NCI-H146 treated with DMSO at 0.1 percent for 48 hours (cell line): Measurements from ENCODE around the gene RELA.
"Not testable (repeated sequence)": the region's sequence is repeated elsewhere in the genome, so short reads cannot be mapped to it uniquely, and the experiment has no call there.

ENCODE experiments used
- DNase-seq: peaks from one replicate; lab custom pipeline; 2025; ENCODE audit not compliant: unreplicated experiment; lab: John Stamatoyannopoulos, UW

The RELA gene

DNA sequence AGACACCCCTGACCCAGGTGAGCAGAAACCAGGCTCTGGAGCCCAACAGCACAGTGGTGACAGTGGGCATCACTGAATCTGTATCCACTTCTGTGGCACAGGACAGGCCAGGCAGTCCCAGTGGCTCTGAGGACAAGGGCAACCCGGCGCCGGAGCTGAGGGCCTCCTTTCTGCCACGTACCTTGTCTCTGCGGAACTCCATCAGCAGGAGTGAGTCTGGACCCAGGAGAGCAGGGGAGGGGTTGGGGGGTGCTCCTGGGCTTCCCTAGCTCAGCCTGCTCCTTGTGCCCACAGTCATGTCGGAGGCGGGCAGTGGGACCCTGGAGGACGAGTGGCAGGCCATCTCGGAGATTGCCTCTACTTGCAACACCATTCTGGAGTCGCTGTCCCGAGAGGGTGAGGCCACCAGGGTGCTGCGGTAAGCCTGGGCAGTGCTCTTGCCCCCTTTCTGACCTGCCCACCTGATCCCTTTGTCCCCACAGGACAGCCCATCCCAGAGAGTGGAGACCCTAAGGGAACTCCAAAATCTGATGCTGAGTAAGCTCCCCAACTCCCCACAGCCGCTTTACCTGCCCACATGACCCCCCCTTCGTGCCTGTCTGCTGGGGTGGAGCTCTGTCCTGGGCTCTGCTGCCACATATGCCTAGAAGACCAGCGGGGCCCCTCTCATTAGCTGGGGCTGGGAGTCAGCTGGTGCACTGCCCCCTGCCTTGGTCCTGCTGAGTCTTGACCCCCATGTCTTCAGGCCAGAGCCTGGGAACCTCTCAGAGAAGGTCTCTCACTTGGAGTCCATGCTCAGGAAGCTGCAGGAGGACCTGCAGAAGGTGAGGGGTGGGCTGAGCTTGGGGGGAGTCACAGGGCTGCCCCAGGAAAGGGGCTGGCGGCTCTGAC, 12.8 kb downstream of the RELA start:
- no peak for DNase-seq

DNA sequence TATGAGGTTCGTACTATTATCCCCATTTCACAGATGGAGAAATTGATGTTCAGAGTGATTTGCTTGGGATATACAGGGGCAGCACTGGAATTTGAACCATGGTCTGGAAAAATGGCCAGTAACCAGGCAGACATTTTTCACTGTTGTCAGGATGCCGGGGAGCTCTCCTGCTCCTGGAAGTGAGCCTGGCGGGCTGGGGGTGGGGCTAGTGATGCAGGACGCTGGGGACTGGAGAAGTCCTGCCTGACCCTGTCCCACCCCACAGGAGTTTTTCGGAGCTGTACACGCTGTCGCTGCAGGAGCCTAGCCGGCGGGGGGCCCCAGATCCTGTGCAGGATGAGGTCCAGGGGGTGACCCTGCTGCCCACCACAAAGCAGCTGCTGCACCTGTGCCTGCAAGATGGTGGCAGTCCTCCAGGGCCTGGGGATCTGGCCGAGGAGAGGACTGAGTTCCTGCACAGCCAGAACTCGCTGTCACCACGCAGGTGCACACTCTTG, 13.7 kb downstream of the RELA start:
- DNase-seq = no peak

DNA sequence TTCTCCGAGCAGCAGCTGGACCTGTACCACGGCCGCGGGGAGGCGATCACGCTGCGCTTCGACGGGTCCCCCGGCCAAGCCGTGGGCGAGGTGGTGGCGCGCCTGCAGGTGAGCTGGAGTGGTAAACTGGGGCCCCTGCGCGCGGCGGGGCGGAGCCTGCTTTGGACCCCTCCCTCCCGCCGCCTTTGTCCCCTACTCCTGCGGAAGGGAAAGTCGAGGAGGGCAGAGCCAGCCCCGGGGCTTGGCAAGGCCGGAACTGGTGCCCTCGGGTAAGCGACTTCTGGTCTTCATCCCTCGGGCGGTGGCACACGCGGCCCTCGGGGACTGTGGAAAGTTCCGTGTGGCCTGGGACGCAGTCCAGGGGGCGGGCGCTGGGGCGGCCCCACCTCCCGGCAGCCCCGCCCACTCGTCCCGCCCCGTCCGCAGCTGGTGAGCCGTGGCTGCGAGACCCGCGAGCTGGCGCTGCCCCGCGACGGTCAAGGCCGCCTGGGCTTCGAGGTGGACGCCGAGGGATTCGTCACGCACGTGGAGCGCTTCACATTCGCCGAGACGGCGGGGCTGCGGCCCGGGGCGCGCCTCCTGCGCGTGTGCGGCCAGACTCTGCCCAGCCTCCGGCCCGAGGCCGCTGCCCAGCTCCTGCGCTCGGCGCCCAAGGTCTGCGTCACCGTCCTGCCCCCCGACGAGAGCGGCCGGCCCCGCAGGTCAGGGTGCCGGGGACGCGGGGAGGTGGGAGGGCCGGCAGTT, 15.6 kb downstream of the RELA start:
- no peak for DNase-seq

DNA sequence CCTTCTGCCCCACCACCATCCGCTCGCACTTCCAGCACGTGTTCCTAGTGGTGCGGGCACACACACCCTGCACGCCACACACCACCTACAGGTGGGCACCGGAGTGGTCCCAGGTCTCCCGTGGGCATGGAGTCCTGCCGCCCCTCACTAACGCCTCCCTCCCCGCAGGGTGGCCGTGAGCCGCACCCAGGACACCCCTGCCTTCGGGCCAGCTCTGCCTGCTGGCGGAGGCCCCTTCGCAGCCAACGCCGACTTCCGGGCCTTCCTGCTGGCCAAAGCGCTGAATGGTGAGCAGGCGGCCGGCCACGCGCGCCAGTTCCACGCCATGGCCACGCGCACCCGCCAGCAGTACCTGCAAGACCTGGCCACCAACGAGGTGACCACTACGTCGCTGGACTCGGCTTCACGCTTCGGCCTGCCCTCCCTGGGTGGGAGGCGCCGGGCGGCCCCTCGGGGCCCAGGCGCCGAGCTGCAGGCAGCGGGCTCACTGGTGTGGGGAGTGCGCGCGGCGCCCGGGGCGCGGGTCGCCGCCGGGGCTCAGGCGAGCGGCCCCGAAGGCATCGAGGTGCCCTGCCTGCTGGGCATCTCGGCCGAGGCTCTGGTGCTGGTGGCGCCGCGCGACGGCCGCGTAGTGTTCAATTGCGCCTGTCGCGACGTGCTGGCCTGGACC, 16.3 kb downstream of the RELA start:
- no peak for DNase-seq

DNA sequence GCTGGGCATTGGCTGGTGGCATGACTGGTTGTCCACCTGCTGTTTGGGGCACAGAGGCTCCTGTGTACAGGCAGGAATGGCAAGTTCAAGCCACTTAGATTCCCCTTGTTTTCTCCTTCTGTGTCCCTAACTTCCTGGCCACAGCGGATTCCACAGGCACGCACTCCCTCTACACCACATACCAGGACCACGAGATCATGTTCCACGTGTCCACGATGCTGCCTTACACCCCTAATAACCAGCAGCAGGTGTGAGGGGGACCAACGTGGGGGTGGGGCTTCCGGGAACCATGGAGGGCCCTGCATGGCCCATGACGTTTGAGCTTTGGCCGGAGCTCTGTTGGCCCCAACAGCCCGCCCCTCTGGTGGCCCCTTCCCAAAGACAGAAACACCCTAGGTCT, 17.0 kb downstream of the RELA start:
- DNase-seq = no peak

DNA sequence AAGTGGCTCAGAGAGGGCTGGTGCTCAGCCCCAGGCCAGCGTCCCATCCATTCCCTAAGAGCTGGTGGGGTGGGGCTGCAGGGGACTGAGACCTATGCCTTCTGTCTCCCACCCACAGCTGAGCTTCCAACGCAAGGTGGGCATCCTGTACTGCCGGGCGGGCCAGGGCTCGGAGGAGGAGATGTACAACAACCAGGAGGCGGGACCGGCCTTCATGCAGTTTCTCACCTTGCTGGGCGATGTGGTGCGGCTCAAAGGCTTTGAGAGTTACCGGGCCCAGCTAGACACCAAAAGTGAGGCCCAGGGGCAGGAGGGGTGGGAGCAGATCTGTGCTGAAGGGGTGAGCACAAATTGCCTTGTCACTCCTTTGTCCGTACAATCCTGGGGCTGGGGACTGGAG, 17.9 kb downstream of the RELA start:
- no peak for DNase-seq

DNA sequence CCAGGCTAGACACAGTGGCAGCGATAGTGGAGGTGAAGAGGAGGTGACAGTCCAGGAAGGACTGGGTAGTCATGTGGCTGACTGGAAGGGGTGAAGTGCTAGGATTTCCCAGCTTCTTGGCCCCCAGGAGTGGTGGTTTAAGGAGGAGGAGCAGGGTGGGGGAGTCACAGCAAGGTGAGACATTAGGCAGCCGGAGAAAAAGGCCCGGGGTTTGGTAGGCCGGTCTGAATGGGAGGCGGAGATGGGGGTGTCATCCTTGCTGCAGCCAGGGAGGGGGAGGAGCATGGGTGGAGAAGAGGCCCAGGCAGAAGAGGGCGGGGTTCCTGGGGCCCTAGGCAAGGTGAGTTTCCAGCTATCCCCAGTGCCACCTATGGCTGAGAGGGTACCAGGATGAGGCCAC, 18.7 kb downstream of the RELA start:
- DNase-seq = no peak

DNA sequence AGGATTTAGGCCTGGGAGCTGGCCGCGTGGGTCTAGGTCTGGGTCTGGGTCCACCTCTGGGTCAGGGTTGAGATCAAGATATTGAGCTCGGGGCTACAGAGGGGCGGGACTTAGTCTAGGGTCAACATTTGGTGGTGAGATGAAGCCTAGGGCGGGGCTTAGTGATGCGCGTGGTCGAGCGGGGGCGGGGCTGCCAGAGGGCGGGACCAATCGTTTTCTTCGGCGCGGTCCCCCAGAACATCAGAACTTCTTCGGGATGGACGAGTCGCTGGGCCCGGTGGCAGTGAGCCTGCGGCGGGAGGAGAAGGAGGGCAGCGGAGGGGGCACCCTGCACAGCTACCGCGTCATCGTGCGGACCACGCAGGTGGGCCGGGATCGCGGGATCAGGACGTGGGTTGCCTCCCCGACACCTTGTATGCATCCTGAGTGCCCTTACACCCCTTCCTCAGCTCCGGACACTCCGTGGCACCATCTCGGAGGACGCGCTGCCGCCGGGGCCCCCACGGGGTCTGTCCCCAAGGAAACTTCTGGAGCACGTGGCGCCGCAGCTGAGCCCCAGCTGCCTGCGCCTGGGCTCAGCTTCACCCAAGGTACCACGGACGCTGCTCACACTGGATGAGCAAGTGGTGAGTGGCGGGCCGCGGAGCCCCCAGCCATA, 20.6 kb downstream of the RELA start:
- DNase-seq = no peak

DNA sequence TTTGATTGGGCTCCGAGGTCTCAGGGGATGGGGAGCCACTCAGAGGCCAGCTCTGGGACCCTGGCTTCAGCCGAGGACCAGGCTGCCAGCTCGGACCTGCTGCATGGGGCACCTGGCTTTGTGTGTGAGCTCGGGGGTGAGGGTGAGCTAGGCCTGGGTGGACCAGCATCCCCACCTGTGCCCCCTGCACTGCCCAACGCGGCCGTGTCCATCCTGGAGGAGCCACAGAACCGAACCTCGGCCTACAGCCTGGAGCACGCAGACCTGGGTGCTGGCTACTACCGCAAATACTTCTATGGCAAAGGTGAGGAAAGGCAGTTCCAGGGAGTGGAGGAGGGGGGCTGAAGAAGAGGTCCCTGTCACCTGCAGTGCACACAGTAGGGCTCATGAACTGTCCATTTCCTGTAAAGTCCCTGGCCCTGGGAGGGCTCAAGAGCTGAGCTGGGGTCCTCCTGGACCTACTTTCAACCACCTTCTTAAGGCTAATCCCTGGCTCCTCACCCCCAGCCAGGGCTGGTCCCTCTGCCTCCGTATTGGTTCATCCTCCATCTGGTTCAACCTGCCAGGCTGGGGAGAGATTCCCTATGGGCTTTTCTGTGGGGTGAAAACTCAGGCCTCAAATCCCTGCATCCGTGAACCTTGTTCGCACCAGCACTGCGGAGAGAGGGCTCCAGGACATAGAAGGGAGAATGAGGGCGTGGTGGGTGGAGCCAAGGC, 21.3 kb downstream of the RELA start:
- no peak for DNase-seq

DNA sequence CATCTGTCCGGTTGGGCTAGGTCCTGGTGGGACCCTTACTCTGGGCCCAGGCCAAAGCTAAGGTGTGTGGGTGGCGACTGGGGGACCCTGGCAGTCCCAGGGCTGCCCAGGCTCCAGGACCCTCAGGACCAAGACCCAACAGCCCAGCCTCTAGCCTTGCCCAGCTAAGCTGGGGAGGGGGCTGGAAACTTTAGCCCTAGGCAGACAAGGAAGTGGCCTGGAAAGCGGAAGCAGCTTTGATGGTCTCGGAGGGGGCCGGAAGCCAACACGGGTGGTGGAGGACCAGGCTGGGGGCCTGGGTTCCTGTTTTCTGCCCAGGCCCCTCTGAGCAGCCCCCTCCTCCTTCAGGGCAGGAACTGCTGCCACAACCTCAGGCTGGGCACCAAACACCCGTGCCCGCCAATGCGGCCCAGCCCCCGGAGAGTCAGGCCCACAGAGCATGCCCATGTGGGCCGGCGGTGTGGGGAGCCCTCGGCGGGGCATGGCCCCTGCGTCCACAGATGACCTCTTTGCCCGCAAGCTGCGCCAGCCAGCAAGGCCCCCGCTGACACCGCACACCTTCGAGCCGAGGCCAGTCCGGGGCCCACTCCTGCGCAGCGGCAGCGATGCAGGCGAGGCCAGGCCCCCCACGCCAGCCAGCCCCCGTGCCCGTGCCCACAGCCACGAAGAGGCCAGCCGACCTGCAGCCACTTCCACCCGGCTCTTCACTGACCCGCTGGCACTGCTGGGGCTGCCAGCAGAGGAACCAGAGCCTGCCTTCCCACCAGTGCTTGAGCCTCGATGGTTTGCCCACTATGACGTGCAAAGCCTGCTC, 22.0 kb downstream of the RELA start:
- no peak for DNase-seq

DNA sequence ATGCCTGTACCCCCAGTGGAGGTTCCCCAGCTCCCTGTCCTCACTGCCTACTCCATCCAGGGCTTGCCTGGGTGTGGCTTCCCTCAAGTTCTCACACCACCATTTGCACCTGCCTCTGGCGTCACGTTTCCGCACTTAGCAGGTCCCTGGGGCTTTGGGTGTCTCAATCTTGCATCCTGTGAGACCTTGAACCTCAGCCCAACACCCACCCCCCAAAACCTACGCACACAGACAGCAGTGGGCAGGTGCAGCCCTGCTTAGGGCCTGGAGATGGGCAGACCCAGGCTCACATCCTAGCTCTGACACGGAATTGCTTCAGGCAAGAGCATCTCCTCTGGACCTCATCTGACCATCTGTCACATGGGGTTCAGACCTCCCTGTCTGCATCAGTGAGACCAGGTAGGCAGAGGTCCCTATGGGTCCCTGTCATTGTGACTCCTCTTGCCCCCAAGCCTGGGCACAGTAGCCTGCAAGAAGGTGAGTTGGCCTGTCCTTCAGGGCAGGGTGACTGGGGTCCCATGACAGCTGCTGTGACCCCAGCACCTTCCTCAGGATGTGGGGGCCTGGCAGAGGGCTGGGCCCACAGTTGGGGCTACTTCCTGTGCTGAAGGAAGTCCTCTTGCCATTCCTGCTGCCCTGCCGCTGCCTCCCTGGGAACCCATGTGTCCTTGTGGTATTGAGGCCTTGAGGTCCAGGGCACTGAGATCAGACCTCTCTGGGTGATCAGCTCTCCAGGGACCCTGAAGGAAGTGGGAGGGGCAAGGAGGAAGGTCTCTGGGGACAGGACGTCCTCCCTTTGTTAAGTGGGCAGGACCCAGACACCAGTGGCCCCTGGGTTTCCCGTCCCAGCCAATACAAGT, 22.9 kb downstream of the RELA start:
- DNase-seq = no peak

DNA sequence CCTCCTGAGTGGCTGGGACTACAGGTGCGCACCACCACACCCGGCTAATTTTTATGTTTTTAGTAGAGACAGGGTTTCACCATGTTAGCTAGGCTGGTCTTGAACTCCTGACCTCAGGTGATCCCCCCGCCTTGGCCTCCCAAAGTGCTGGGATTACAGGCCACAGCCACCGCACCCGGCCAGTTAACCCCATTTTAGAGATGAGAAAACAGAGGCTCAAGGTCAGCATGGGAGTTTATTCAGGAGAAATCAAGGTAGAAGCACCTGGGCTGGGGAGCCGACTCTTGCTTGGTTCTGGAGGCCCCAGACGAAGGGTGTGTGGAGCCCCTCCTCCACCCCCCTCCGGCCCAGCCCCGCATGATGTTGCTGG, 23.5 kb downstream of the RELA start:
- not testable (repeated sequence) for DNase-seq

DNA sequence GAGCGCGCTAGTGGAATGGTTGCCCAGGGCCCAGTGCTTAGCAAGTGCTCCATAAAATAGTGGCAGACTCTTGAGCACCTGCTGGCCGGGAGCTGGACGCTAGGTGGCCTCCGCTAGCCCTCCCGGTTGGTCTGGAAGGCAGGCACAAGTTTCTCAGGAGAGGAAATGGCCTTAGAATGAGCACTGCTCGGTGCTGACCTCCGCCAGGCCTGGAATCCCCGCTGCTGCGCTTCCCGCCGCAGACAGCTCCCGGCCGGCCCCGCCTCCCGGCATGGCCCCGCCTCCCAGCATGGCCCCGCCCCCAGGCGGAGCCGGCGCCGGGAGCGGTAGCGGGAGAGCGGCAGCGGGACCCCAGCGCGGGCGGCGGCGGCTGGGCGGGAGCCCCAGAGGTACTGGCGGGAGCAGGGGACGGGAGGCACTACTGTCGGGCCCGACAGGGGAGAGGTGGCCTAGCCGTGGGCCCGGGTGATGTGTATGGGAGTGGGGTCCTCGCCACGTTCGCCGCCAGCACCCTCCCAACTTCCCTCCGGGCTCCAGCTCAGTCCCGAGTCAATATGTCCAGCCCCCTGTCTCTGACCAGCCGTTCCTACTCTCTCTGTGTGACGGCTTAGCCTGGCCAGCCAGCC, 24.8 kb downstream of the RELA start, which contains the start of gene SIPA1:
Gene SIPA1 (plus strand): TSS at position 308 of the 626 bp plus-strand sequence. CDS start 2,821 bp downstream, outside the sequence.
- DNase-seq = peak; percentile 61

DNA sequence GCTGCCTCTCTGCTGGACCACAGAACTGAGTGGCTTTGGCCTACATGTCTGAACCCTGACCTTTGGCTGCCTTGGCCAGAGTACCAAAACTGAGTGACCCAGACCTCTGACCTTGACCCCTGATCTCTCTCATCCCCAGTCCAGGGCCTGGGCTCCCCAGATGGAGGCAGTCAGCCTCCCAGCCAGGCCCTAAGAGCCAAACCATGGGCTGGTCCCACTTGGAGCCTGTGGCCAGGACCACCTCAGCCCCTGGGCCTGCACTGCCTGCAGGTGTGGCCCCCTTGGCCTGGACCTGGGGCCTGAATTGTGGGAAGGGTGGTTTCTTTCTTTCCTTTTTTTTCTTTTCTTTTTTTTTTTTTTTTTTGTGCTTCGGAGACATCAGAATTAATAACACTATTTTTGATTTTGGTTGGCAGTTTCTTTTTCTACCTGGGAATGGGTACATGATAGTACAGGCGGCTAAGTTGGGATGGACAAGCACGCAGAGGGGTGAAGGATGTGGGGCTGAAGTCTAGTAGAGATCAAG, 25.6 kb downstream of the RELA start:
- DNase-seq = no peak

DNA sequence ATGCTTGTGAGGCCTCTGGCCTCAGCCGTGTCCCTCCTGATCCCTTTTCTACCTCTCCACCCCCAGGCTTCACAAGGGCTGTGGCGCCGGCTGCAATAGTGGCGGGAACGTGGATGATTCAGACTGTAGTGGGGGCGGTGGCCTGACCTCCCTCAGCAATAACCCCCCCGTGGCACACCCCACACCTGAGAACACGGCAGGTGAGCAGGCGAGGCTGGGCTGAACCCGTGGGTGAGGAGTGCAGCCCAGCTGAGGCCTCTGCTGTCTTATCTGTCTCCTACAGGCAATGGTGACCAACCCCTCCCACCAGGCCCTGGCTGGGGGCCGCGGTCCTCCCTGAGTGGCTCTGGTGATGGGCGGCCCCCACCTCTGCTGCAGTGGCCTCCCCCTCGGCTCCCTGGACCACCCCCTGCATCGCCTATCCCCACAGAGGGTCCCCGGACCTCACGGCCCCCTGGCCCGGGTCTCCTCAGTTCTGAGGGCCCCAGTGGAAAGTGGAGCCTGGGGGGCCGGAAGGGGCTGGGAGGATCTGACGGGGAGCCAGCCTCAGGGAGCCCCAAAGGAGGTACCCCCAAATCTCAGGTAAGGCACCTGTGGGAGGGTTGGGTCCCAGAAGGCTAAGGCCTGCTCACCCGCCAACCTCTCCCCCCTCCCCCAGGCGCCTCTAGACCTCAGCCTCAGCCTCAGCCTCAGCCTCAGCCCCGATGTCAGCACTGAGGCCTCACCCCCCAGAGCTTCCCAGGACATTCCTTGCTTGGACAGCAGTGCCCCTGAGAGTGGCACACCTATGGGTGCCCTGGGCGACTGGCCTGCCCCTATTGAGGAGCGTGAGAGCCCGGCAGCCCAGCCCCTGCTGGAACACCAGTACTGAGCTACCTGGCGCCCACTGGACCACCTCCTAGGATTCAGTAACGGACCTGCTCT, 26.3 kb downstream of the RELA start:
- DNase-seq = no peak

DNA sequence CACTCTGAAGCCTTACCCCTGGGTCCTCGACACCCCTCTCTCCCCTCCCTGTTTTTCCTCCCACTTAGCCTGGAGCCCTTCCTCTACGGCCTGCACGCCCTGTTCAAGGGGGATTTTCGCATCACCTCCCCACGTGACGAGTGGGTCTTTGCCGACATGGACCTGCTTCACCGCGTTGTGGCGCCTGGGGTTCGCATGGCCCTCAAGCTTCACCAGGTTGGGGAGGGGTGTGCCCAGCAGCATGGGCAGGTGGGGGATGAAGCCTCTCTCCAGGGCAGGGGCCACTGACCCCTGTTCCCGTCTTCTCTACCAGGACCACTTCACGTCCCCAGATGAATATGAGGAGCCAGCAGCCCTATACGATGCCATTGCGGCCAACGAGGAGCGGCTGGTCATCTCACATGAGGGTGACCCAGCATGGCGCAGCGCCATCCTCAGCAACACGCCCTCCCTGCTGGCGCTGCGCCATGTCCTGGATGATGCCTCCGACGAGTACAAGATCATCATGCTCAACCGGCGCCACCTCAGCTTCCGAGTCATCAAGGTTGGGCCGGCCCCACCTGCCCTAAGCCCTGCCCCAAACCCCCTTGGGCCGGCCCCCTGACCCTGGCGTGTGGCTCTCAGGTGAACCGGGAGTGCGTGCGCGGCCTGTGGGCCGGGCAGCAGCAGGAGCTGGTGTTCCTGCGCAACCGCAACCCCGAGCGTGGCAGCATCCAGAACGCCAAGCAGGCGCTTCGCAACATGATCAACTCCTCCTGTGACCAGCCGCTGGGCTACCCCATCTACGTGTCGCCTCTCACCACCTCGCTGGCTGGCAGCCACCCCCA, 27.6 kb downstream of the RELA start:
- no peak for DNase-seq
